H1 (cell line): ENCODE results near the gene TTC33. TPM values are rescaled to one million over a fixed set of nuclear protein-coding genes. Genes with fewer than 3 reads are reported as not detected.

Experiments
- CTBP2 ChIP-seq: IDR thresholded peaks from 2 replicates; pipeline ENCODE4 v1.7.0; 2011; ENCODE audit warnings: borderline replicate concordance, mild to moderate bottlenecking, moderate library complexity, mixed read lengths, low read length; ENCODE audit not compliant: insufficient read depth, insufficient read length
- SUZ12 ChIP-seq: fragments of 200-600 bp; sonication (generic); IDR thresholded peaks from 2 replicates; pipeline ENCODE4 v1.6.1; 2012; ENCODE audit warnings: mild to moderate bottlenecking, inconsistent platforms, low read length, moderate library complexity, mixed read lengths
- polyA plus RNA-seq, 7 experiments: library from polyadenylated mRNA; depleted of rRNA in 3 of 7; stranded (reverse) in 5 of 7; unstranded in 2 of 7; fragments of >200 nt in 5 of 7; fragments of 200-250 nt in 2 of 7; gene quantifications; 1 replicate in 5 of 7; 2 replicates in 1 of 7; 4 replicates in 1 of 7; pipeline versions ENCODE4 v1.2.1 to v1.2.3, GENCODE V29; 2011 to 2013; ENCODE audit warnings: missing spikeins in 2 of 7, mixed read lengths in 2 of 7
- total RNA-seq: library from RNA; stranded (reverse); fragmentation: NEBNext Ultra II Directional; extraction: Animal tissue kit (Norgen Biotek cat#: 25700); gene quantifications from 2 replicates; pipeline ENCODE4 v1.2.1, GENCODE V29; 2021

Gene TTC33
- total and polyA plus RNA-seq, 2 of the 8 experiments (the other 6 are each of a cell fraction or from before 2014, with no cell fraction given): 1.2 to 12.6 TPM

GRCh38 chr5:40614466-40614865 is 141.3 kb downstream of the TTC33 start (continued):
- TF ChIP-seq SUZ12 (no peak), CTBP2 (no peak)
